Activated T-helper 1 cell treated with anti-CD3 and anti-CD28 coated beads, Interleukin-2, amount 50 U/mL, for 16 hours (primary cell): ENCODE data around the gene LRRN2.
"Not testable (repeated sequence)": the region's sequence is repeated elsewhere in the genome, so short reads cannot be mapped to it uniquely, and the experiment has no call there.

ENCODE experiments used
- DNase-seq, 2 donors: peaks; one replicate each; pipeline ENCODE4 v3.0.0-alpha.2; 2020; ENCODE audit warnings: low read depth in 1 of 2, low spot score in 1 of 2

Gene LRRN2

DNA sequence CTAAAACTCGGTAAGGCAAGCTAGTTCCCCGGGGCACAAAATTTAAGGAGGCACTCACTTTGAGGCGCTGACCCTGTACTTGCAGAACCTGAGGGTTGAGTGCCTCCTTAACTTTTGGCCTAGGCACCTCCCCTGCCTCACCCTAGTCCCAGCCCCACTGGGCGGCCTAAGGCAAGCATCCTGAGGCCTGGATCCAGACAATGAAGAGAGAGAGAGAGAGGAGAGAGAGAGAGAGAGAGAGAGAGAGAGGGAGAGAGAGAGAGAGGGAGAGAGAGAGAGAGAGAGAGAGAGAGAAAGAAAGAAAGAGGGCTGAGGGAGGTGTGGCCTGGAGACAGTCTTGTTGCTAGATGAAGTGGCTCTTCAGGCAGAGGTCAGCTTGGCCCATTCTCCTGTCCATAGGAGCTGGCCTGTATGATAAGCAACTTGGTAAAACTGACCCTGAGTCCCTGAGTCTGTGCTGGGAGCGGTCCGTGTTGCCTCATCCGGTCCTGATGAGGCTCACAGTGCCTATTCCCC lies 7.4 kb upstream of the LRRN2 start:
- no peak for DNase-seq

DNA sequence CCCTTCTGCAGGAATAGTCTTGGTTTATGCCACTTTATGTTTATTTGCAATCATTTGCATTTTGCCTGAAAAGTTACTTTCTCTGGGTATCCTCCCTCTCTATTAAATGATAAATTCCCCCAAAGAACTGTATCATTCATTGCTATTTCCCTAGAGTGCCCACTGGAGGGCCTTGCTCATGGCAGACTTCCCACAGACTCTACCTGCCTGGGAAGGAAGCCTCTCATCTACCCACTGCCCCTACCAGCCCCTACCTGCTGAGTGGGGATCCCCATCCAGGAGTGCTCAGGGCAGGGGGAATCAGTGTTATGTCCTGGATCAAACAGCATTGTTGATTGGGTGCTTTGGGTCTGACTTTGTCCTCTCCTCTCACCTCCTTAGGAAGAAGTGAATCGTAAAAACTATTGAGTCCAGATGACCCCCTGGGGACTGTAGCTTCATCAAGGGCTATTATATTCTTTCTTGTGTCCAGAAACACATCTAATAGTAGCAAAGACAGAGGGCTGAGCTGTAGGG lies 6.8 kb upstream of the LRRN2 start:
- no peak for DNase-seq

DNA sequence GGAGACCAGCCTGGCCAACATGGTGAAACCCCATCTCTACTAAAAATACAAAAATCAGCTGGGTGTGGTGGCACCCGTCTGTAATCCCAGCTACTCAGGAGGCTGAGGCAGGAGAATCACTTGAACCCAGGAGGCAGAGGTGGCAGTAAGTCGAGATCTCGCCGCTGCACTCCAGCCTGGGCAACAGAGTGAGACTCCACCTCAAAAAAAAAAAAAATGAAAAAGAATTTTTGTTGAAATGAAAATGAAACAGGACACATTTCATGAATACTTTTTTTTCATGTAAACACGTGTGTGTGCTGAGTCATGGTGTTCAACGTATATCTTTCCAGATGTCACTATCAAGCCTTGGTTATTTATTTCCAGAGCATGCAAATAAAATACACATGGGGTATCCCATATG lies 5.8 kb upstream of the LRRN2 start:
- not testable (repeated sequence) for DNase-seq

DNA sequence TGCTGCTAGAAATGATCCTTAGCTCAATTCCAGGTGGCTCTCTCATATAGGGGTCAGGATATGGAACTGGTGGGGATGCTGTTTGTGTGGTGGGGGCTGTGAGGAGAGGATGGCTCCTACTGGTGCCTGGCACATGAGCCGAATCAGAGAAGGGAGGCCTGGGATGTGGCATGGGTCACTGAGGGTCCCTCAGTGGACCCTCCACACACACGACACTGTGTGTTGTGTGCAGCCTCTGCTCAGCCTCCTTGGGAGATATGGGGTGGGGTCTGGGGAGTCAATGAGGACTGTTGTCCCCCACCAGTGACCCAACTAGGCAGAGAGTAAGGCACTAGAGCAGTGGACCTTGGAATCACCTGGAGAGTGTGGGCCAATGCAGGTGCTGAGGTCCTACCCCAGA lies 3.2 kb upstream of the LRRN2 start:
- DNase-seq: no peak

DNA sequence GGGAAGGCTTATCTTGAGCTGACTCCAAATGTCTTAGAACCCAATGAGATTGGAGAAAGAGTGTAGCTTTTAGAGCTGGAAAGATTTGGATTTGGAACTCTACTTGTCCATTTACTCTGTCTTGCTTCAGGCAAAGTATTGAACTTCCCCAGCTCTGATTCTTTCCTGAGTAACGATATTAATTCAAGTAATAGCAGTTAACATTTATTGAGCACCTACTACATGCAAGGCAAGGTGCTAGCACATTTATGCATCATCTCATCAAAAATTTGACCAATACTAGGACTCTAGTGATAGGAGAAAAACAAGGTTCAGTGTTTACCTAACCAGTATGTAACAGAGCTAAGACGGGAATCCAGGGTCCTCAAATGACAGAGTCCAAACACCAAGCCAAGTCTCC lies 2.5 kb upstream of the LRRN2 start:
- no peak for DNase-seq

DNA sequence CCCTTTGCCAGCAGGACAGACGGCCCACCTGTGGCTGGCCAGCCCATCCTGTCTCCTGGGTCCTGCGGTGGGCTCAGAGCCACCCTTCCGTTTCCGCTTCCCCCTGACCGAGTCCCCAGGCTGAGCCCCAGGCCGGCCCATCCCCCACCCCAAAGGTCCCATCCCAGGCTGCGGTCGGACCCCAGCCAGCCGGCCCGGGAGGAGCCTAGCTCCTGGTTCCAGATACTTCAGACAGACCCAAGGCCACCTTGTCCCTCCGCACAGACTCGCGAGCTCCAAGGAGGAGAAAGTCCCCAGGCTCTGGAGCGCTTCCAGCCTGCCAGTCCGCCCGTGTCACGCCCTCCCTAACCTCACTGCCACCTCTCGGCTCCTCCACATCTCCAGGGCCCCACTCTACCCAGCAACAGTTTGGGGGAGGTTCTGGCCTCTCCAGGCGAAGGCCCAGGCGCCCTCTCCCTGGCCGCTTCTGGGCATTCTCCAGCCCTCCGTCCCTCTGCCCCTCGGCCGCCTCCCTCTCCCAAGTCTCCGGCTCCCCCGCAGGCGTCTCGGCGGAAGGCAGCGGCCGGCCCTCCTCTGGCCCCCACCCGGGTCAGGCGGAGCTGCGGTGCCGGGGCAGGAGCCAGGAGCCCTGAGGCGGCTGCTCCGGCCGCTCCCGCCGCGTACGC lies 835 bp downstream of the LRRN2 start:
- no peak for DNase-seq

DNA sequence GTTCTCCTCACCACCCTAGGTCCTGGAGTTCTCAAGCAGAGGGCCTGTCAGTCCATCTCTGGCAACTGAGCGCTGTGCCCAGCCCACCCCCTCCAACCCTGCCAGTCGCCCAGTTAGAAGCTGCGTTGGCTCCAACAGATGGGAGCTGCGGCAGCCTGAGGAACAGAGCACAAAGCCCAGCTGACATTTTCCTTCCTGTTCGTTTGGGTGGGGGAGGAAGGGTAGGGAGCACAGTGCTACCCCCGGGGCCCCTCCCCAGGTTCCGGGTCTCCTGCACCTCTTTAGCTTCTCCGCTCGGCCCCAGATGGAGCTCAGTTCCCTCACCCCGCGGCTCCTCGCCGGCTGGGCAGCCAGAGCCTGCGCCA lies 1.4 kb downstream of the LRRN2 start:
- no peak for DNase-seq

DNA sequence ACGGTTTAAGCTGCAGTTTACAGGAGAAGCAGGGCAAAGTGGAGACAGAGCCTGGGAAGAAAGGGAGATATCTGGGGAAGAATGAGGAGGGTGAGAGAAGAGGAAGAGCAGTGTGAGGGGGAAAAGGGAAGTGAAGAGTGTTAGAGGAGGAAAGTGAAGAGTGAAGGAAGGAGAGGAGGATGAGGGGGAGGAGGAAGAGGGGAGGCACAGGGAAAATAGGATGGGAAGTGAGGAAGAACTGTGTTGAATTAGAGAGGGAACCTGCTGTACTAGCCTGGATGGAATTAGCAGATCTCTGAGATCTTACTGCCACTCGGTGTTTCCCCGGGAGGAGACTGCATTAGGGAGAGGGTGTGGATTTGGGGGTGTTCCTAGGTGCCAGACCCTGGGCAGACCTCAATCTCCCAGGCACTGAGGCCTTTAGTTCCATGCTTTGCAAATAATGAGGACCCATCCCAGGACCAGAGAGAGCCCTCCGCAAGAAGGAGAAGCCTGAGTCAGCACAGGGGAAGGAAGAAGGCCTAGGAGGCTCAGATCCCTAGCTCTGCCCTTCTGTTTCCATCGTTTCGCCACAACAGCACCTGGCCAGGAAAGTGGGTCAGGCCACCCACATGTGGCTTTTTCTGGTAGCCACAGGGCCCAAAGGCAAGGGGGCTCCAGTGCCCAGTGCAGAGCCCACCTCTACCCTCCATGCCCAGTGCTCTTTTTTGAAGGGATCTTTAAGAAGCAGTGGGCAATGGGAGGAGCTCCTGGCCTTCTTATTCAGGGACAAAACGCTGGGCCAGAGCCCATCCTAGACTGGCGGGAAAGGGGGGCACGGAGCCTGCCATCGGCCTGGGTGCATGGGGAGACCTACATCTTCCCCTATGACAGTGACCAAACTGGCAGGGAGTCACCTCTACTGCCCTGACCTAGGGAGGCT lies 2.0 kb downstream of the LRRN2 start:
- no peak for DNase-seq

DNA sequence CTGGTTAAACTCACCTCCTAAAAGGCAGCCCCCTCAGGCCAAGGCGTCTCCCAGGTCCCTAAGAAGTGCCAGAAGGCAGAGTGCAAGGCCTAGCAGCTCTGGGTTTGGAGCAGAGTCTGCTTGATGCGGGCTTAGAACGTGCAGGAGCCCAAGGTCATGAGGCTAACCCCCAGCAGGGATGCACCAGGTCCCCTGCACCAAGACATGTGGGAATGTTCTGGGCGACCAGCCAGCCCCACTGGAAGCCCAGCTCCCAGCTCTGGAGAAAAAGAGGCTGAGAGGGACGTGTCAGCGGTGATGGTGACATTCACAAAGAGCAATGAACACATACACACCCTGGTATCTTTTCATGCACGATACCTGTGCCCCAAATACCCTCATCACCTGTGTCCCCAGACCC lies 5.1 kb downstream of the LRRN2 start:
- no peak for DNase-seq

DNA sequence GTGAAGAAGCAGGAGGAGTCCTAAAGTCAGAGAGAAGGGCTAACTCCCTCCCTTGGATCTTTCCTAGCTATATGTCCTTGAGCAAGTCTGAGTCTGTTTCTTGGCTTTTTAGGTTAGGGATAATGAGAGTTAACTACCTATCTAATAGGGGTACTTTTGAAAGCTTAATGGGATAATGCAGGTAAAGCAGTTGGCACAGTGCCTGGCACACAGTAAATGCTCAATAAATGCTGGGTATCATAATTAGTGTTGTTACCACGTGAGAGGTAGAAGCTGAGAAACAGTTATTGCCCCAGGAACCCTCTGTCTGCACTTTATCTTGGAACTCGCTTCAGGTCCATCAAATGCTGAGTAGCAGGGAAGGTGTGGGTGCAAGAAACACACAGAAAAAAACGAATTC lies 5.5 kb downstream of the LRRN2 start:
- DNase-seq: no peak

DNA sequence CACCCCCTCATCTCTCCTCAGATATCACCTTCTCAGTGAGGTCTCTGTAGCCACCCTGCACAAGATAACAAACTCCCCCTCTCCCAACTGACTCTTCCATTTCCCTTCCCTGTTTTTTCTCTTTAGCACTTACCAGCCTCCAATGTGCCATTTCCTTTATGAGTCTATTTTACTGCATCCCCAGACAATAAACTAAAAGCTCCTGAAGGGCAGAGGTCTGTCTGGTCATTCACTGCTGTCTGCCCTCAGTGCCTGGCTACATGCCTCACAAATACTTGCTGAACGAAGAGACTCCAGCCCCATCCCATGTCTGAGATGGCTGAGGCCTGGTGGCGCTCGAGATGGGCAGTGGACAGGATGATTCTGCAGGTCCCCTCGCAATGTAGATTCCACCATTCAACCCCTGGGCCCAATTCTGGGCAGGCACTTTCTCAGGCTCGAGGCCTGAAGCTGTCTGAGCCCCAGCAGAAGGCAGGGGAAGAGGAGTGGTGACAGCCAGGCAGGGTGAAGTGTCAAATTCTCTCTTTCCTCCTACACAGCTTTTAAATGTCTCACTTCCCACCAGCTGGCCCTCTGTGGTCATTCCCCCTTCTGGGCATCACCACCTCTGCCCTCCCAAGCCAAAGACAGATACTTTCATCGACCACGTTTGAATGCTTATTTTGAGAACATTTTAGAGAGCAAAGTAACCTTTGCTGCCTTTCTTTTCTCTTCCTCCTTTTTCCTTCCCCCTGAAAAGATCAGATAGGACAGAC lies 6.6 kb downstream of the LRRN2 start:
- no peak for DNase-seq

DNA sequence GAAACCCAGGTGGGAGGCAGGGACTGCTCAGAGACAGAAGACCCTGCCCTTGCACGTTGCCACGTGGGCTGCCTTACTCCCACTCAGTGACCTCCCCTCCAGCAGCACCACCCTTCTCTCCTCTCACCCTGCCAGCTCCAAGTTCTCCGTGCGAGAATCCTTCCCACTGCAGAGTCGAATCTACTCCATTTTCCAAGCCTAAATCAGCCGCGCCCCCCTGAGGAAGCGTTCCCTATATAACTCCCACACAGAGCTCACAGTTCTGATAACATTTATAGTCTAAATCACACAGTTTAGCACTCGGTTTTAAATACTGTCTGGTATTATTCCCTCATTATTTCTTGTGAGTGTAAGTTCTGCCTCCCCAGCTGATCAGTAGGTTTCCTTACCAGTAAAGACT lies 7.7 kb downstream of the LRRN2 start:
- DNase-seq: no peak

DNA sequence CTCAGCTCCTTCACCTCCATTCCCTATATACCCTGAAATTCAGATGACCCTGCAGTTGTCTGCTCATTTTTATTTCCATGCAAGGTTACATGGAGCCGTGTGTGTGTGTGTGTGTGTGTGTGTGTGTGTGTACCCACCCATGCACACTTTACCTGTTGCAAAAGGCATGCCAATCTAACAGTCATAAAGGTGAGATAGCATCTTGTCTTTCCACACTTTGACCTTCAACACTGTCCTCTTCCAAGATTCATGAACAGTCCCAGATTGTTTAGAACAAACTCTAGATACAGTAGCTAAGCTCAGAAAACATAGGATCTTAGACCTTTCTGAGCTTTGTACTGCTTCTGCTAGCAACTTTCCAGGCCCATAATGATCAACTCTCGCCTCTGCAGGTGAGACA lies 9.5 kb downstream of the LRRN2 start:
- no peak for DNase-seq

DNA sequence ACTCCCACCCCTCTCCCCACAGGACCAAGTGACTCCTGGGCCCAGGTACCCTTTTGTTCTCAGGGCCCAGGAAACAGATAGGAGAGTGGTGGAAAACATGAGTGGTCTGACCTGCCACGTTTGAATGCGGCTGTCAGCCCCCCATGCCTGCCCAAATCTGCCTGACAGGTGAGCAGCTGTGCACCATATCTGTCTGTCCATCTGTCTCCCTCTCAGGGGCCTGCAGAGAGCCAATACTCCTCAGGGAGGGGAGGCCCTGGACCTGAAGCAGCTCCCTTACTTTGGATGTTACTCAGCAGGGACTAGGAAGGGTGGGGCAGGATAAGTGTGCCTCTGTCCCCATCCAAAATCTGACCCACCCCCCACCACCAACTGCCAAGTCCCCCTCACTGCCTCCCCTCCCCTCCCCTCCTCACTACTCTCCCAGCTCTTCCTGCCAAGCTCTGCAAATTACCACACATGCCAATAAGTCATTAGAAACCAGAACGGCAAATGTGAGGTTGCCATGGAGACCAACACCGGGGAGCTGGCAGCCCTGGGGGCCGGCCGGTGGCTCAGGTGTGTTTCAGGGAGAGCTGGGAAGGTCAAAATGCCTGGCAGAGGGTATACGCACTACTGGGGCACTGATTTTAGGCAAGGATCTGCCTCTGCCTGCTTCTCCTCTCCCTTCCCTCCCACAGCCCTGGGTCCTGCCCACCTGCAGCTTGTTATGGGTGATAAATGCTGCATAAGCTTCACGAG lies 11.5 kb downstream of the LRRN2 start:
- no peak for DNase-seq

DNA sequence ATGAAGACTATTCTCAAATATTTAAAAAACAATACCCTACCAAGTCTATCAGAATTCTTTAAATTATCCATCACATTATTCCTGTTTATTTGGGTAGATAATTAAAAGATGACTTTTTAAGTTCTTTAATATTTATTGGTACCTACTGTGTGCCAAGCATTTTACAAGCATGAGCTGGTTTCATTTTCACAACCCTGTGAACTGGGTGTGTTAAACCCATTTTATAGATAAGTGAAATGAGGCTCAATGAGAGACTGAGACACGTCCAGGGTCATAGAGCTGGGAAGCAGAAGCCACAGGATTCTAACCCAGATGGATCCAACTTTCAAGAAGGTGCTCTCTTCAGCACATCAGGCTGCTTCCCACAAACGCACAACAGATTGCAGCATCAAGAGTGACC lies 12.3 kb downstream of the LRRN2 start:
- DNase-seq: no peak

DNA sequence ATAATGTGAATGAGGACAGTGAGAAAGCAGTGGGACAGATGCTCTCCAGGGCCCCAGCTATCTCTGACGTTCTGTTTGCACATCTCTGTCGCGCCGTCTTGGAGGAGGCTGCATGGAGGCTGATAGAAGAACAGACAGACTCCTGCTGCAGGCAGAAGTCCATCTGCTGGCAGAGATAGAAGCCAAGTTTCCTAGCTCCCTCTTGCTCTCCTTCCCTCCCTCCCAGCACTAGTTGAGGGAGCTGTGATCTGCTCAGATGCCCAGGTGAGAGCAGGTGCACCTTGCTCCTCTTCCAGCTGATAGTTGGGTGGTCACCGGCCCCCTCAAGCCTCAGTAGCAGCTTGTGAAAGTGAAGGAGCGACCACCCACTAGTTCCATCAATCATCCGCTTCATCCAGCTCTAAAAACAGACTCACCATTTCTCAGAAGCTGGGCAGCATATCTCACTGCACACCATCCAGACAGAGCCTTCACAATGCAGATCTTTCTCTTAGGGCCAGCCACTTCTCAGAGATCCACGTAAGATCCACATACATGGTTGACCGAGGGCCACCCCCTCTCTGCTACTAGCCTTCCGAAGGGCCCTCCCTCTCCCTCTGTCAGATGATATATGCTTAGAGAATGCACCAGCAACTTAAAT lies 12.9 kb downstream of the LRRN2 start:
- DNase-seq: no peak

DNA sequence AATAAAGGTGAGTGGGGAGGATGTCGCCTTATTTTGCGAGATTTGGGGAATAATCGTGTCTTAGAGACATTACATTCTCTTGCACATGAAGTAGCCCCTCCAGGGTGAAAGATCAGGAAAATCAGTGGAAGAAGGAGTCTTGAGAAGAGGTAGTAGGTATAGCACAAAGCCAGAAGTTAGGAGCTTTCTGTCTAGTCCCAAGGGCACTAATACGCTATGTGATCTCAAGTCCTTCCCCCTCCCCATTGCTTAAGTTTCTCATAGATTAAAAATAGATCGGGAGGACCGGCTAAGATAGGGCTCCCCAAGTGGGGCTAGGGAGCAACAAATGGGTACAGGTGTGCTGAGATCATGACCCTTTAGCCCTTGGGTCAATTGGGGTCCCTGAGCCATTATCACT lies 13.5 kb downstream of the LRRN2 start:
- DNase-seq: no peak

DNA sequence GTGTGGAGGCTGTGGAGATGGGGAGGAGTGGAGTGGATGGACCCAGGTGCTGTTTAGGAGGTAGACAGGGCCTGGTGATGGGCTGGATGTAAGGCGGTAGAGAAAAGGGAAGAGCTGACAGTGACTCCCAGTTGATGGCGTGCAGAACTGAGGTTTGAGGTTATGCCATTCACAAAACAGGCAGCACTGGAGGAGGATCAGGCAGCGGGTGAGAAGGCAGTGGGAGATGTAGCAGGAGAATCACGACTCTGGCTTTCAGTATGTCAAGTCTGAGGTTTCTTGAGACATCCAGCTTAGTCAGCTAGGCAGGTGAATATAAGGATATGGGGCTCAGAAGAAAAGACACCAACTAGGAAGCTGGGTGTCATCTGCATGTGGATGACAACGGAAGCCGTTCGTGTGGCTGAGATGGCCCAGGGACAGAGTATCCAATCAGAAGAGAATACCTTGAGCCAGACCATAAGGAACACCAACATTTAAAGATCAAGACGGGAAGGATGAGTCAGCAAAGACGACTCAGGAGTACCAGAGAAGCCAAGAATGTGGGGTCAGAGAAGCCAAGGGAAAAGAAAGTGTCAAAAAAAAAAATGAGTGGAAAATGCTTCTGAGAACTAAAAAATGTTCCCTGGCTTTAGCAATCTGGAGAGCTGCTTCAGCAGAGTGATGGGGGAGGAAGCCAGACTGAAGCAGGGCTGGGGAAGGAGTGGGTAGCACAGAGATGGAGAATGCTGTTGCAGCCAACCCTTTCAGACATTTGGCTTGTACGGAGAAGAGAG lies 15.2 kb downstream of the LRRN2 start:
- DNase-seq: no peak

DNA sequence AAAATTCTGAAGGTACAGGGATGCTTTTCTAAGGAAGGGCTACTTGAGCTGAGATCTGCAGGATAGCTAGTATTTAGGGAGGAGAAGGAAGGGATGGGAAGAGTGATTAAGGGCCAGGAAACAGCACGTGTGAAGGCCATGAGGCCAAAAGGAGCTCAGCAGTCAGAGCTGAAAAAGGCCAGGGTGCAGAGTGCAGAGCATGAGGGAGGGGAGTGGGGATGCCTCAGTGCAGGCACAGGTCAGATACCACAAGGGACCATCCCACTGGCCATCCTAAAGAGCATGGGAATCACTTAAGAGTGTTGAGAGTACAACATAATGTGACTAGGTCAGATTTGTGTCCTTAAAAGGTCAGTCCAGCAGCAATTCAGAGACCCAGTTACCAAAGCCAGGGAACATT lies 16.0 kb downstream of the LRRN2 start:
- DNase-seq: no peak

DNA sequence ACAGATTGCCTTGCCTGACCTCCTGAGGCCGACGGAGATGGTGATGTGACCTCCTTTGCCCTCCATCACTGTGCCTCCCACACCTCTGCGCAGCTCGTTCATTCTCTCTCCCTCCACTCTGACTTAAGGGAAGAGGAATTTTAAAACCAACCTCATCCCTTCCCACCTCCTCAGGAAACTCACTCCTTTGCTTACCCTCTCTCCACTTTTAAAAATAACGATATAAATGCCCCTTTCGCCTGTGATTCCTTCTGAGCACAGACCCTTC lies 21.2 kb downstream of the LRRN2 start:
- no peak for DNase-seq
